Neuronal stem cell (in vitro differentiated cells): ENCODE data around the gene LOXHD1.

Experiments used
- DNase-seq: peaks from one replicate; pipeline ENCODE4 v3.0.0-alpha.2; 2013; ENCODE audit warnings: low spot score
- H2AFZ ChIP-seq: one replicate; pipeline ENCODE4 v1.6.1; 2013; ENCODE audit warnings: mild to moderate bottlenecking, low read length, inconsistent platforms
- H2AK5ac ChIP-seq: 2 replicates; pipeline ENCODE4 v1.6.1; 2013; ENCODE audit warnings: low read depth, mild to moderate bottlenecking, inconsistent platforms, low read length, moderate library complexity, mixed read lengths
- H2BK120ac ChIP-seq: 2 replicates; pipeline ENCODE4 v1.6.1; 2013; ENCODE audit warnings: low read depth, mild to moderate bottlenecking, inconsistent platforms, low read length, moderate library complexity, mixed read lengths
- H2BK12ac ChIP-seq: one replicate; pipeline ENCODE4 v1.6.1; 2013; ENCODE audit warnings: low read length, inconsistent platforms
- H2BK15ac ChIP-seq: 2 replicates; pipeline ENCODE4 v1.6.1; 2013; ENCODE audit warnings: mild to moderate bottlenecking, low read length, inconsistent platforms, mixed read lengths
- H2BK5ac ChIP-seq: one replicate; pipeline ENCODE4 v1.6.1; 2013; ENCODE audit warnings: inconsistent platforms, mild to moderate bottlenecking, low read length, moderate library complexity
- H3K14ac ChIP-seq: one replicate; pipeline ENCODE4 v1.6.1; 2013; ENCODE audit warnings: low read length, inconsistent platforms
- H3K18ac ChIP-seq: 2 replicates; pipeline ENCODE4 v1.6.1; 2013; ENCODE audit warnings: low read length, inconsistent platforms
- H3K23ac ChIP-seq: 2 replicates; pipeline ENCODE4 v1.6.1; 2013; ENCODE audit warnings: low read depth, mild to moderate bottlenecking, mixed read lengths, low read length, inconsistent platforms; ENCODE audit not compliant: poor library complexity
- H3K27ac ChIP-seq: replicated peaks from 3 replicates; pipeline ENCODE4 v1.5.1; 2013; ENCODE audit warnings: low read length, inconsistent platforms
- H3K27me3 ChIP-seq, 3 experiments: 2 replicates each; pipeline ENCODE4 v1.6.1; 2013; ENCODE audit warnings: low read length in 3 of 3, mild to moderate bottlenecking in 2 of 3, inconsistent platforms in 1 of 3, low read depth in 1 of 3, mixed read lengths in 1 of 3, moderate library complexity in 1 of 3; ENCODE audit not compliant: control insufficient read depth in 3 of 3, insufficient read depth in 3 of 3
- H3K36me3 ChIP-seq, 2 donors: replicated peaks in 1 of 2; 2 replicates each; pipeline ENCODE4 v1.6.1; 2013; ENCODE audit warnings: low read length in 2 of 2; ENCODE audit not compliant: control insufficient read depth in 2 of 2, insufficient read depth in 2 of 2
- H3K4ac ChIP-seq: 2 replicates; pipeline ENCODE4 v1.6.1; 2013; ENCODE audit warnings: inconsistent platforms, mild to moderate bottlenecking, low read length, moderate library complexity
- H3K4me1 ChIP-seq, 2 donors: 1 replicate in 1 of 2; 2 replicates in 1 of 2; pipeline ENCODE4 v1.6.1; 2013; ENCODE audit warnings: low read length in 2 of 2, low read depth in 1 of 2; ENCODE audit not compliant: control insufficient read depth in 2 of 2, insufficient read depth in 1 of 2
- H3K4me2 ChIP-seq: one replicate; pipeline ENCODE4 v1.6.1; 2013; ENCODE audit warnings: mild to moderate bottlenecking, low read length, inconsistent platforms; ENCODE audit not compliant: insufficient read depth, poor library complexity, severe bottlenecking
- H3K4me3 ChIP-seq, 2 donors: 2 replicates each; pipeline ENCODE4 v1.5.1; 2013; ENCODE audit warnings: low read length in 2 of 2, mild to moderate bottlenecking in 2 of 2, inconsistent platforms in 1 of 2, moderate library complexity in 1 of 2
- H3K79me1 ChIP-seq: one replicate; pipeline ENCODE4 v1.6.1; 2013; ENCODE audit warnings: low read depth, mild to moderate bottlenecking, inconsistent platforms, low read length, moderate library complexity
- H3K9ac ChIP-seq: one replicate; pipeline ENCODE4 v1.6.1; 2013; ENCODE audit warnings: mild to moderate bottlenecking, low read depth, low read length, inconsistent platforms; ENCODE audit not compliant: poor library complexity
- H3K9me3 ChIP-seq, 2 donors: replicated peaks in 1 of 2; 2 replicates each; pipeline versions ENCODE3 to v1.6.1; 2013; ENCODE audit warnings: low read length in 2 of 2, mild to moderate bottlenecking in 2 of 2, inconsistent platforms in 1 of 2, low read depth in 1 of 2, mixed read lengths in 1 of 2, moderate library complexity in 1 of 2; ENCODE audit not compliant: control insufficient read depth in 2 of 2, insufficient read depth in 1 of 2
- H4K8ac ChIP-seq: one replicate; pipeline ENCODE4 v1.6.1; 2013; ENCODE audit warnings: low read depth, mild to moderate bottlenecking, inconsistent platforms, low read length, moderate library complexity
- H4K91ac ChIP-seq: one replicate; pipeline ENCODE4 v1.6.1; 2013; ENCODE audit warnings: low read length, low read depth, mild to moderate bottlenecking, inconsistent platforms; ENCODE audit not compliant: poor library complexity
- WGBS, 2 donors: extraction: QIAGEN DNeasy Blood & Tissue Kit; methylation state at CpG; one replicate each; pipeline ENCODE4 v1.1.7; 2013; ENCODE audit warnings: missing lambda C conversion rate in 2 of 2, mixed read lengths in 1 of 2; ENCODE audit not compliant: insufficient read length in 2 of 2, insufficient replicate concordance in 1 of 2; ENCODE audit errors: extremely low coverage in 2 of 2; 5-methylcytosine and 5-hydroxymethylcytosine counted together

The LOXHD1 gene

DNA sequence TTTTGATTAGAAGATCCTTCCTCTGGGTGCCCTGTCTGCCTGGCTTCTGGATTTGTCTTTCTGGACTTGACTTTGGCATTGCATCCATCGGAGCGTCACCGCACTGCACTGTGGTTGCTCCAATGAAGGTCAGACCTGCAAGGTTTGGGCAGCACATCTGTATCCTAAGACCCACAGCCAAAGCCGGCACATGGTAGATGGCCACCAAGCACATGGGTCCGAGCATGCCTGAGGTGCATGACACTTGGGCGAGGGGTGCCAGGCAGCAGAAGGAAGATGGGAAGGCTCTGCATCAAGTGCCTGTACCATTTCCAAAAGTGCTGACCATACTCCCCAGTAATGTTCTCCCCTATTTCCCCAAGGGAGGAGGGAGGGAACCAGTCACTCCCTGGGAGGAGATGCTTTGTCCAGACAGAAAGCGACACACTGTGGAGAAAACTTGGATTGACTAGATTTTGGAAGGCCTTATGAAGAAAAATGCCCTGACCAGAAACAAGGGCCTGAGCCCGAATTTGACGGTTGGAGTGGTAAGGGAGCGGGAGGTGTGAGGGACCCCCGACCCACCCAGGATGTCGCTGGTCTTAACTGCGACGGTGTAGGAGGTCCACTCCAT, 149.9 kb downstream of the LOXHD1 start:
- Histone ChIP-seq H2BK5ac (no peak overlapping the region), H3K9me3 (no peaks in the 10 kb centered on the region), H3K27me3 (peaks cover 0 to 20% (median 2%) of the 10 kb centered on the region in 3 experiments), H2AFZ (no peak overlapping the region), H3K79me1 (no peaks in the 10 kb centered on the region), H2BK120ac (no peak overlapping the region), H3K23ac (no peak overlapping the region), H3K36me3 (no peaks in the 10 kb centered on the region), H3K4me2 (no peak overlapping the region), H3K4me1 (no peaks in the 10 kb centered on the region), H3K14ac (peak overlapping the region; percentile 59), H4K8ac (no peak overlapping the region), H3K27ac (no peak overlapping the region), H3K18ac (peak overlapping the region; percentile 21), H3K9ac (no peak overlapping the region), H4K91ac (peak overlapping the region; percentile 35), H2AK5ac (no peak overlapping the region), H2BK12ac (no peak overlapping the region), H2BK15ac (no peak overlapping the region), H3K4ac (no peak overlapping the region), H3K4me3 (peak overlapping the region in 1 of 2 donors; percentile 37)
- no peak for DNase-seq
- WGBS, 2 donors, result no CpG with 5 or more reads among the region's 14 CpGs

DNA sequence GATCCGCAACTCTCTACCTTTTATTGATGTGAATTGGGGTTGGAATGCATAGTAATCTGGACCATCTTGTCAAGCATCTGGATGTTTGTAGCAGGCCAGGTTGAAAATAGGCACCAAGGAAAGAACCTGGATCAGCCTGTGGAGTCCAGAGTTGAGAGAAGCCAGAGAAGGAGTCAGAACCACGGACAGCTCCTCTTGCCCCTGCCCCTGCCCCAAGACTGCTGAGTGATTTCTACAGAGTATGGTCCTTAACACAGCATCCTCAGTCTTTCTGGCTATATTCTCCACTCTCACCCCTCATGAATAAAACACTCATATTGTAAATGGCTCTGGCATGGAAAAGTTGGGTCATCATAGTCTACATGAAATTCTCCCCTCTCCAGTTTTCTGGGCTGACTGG, 154.6 kb downstream of the LOXHD1 start:
- H4K91ac ChIP-seq, result no peak overlapping the region
- peak; percentile 66 for DNase-seq

DNA sequence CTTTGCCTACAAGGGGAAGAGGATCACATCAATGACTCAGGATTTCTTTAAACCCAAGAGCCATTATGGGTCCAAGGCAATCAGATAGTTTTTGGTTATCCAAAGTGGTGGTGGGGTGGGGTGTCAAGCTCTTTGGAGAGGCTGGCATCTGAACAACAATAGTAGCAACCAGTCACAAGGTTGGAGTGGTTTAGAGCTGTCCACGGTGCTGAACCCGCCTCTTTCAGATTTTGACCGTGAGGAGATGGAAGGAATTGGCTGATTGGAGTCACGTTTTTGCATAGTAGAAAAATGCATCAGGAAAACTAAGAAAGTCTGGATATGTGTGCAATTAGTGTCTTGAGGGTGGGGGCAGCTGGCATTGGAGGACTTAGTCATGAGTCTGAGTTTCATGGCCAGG, 159.9 kb downstream of the LOXHD1 start:
- Histone ChIP-seq H2BK5ac (no peak overlapping the region), H3K4me1 (no peaks in the 10 kb centered on the region)
- peak; percentile 79 for DNase-seq

More for the DNA sequence above, 154.6 kb downstream of the LOXHD1 start:
- H2BK5ac ChIP-seq, result no peak overlapping the region
- WGBS, 2 donors, result no CpG with 5 or more reads among the region's 2 CpGs
- H3K27me3 ChIP-seq, result peaks cover 0 to 5% (median 2%) of the 10 kb centered on the region in 3 experiments
- no peak overlapping the region for H3K18ac ChIP-seq
- H3K4me1 ChIP-seq, result no peaks in the 10 kb centered on the region
- no peak overlapping the region for H2AK5ac ChIP-seq
- H2BK15ac ChIP-seq, result no peak overlapping the region
- H3K79me1 ChIP-seq, result no peaks in the 10 kb centered on the region
- no peaks in the 10 kb centered on the region for H3K9me3 ChIP-seq
- no peak overlapping the region for H3K4me3 ChIP-seq
- H3K4ac ChIP-seq, result no peak overlapping the region
- H2AFZ ChIP-seq, result no peak overlapping the region
- H3K27ac ChIP-seq, result no peak overlapping the region
- no peak overlapping the region for H2BK12ac ChIP-seq
- H3K9ac ChIP-seq, result no peak overlapping the region
- H2BK120ac ChIP-seq, result no peak overlapping the region
- H3K14ac ChIP-seq, result no peak overlapping the region
- no peak overlapping the region for H3K4me2 ChIP-seq
- no peaks in the 10 kb centered on the region for H3K36me3 ChIP-seq
- no peak overlapping the region for H4K8ac ChIP-seq
- H3K23ac ChIP-seq, result no peak overlapping the region

DNA sequence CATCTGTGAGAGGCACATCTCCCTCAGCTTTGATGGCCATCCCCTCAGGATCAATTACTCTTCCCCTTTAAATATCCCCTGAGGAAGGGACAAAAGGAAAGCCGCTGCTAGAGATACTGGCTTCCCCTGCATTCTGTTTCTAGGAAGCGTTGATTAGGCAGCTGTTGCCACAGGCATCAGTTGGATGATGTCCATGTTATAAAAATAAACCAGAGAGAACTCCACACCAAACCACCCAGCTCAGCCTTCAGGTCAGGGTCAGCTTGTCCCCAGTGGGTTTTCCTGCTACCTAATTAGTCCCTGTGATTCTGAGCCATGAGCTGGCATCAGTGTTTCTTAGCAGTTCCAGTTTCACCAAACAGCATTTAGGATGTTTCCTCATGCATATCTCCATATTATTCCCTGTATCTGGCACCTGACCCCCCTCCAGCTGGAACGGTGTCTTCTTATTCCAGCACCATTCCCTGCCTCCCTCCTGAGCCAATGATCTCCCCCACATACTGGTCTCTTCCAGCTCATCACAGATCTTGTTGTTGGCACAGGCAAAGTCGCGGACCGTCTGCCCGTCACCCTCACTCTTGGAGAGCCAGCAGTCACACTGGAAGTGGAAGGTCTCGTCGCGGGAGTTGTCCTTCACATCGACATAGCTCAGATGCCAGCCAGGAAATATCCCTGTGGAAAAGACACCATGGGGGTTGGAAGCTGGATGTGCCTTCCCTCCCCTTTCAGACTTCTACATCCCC, 168.4 kb downstream of the LOXHD1 start:
- no peak overlapping the region for H3K18ac ChIP-seq
- H2AK5ac ChIP-seq, result no peak overlapping the region
- no peak overlapping the region for H2AFZ ChIP-seq
- no peak overlapping the region for H4K91ac ChIP-seq
- H2BK5ac ChIP-seq, result no peak overlapping the region
- H3K9me3 ChIP-seq, result no peaks in the 10 kb centered on the region
- H2BK12ac ChIP-seq, result no peak overlapping the region
- no peak overlapping the region for H3K27ac ChIP-seq
- no peak overlapping the region for H3K9ac ChIP-seq
- H3K4me2 ChIP-seq, result no peak overlapping the region
- no peak overlapping the region for H2BK15ac ChIP-seq
- no peak overlapping the region for H3K14ac ChIP-seq
- H3K4ac ChIP-seq, result no peak overlapping the region
- WGBS, 2 donors, result no CpG with 5 or more reads among the region's 11 CpGs
- no peak overlapping the region for H3K4me3 ChIP-seq
- H3K4me1 ChIP-seq, result peaks cover 7% of the 10 kb centered on the region in 2 donors
- no peaks in the 10 kb centered on the region for H3K36me3 ChIP-seq
- no peak overlapping the region for H4K8ac ChIP-seq
- no peak for DNase-seq
- H3K23ac ChIP-seq, result no peak overlapping the region
- H2BK120ac ChIP-seq, result no peak overlapping the region
- peaks cover 0 to 42% (median 0%) of the 10 kb centered on the region in 3 experiments for H3K27me3 ChIP-seq
- H3K79me1 ChIP-seq, result no peaks in the 10 kb centered on the region

More for the DNA sequence above, 159.9 kb downstream of the LOXHD1 start:
- Histone ChIP-seq H2AFZ (no peak overlapping the region), H2BK120ac (no peak overlapping the region), H3K27ac (no peak overlapping the region), H3K14ac (no peak overlapping the region), H3K9ac (no peak overlapping the region), H3K36me3 (no peaks in the 10 kb centered on the region), H2AK5ac (no peak overlapping the region), H3K4me3 (no peak overlapping the region), H3K9me3 (no peaks in the 10 kb centered on the region), H3K4me2 (no peak overlapping the region), H2BK12ac (no peak overlapping the region), H3K79me1 (no peaks in the 10 kb centered on the region), H2BK15ac (no peak overlapping the region), H3K23ac (no peak overlapping the region), H4K91ac (no peak overlapping the region), H4K8ac (no peak overlapping the region), H3K18ac (no peak overlapping the region), H3K4ac (no peak overlapping the region), H3K27me3 (peaks cover 0 to 12% (median 0%) of the 10 kb centered on the region in 3 experiments)
- no CpG with 5 or more reads among the region's 4 CpGs for WGBS, 2 donors
